ENCODE data around the gene FBF1.

The FBF1 gene

DNA sequence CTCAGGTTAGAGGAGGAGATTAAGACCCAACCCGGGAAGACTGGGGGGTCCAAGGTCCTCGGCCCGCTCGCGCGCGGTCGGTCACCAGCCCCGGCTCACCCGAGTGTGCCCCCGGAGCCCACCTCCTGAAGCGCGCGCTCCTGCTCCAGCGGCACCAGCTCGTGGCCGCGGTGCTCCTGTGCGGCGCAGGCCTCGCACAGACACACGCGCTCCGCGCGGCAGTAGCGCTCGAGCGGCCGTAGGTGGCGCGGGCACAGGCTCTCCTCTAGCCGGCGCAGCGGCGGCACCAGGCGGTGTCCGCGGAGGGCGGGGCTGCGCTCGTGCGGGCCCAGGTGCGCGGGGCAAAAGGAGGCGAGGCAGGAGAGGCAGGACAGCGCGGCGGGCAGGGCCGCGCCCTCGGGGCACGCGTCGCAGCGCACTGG, 63.1 kb downstream of the FBF1 start:
- Histone ChIP-seq H3K27ac (ENCODE audit: extremely low read depth, low read depth, low read length) (peak overlapping the region; percentile 61; the same call in 1 of the 2 replicates), H3K4me3 (ENCODE audit: low read depth, low read length) (peak overlapping the region; percentile 24), H3K9me3 (ENCODE audit: control insufficient read depth, insufficient read depth, low read depth, low read length) (no peaks in the 10 kb centered on the region), H3K4me1 (ENCODE audit: control insufficient read depth, insufficient read depth, low read length) (peaks cover 2% of the 10 kb centered on the region), H3K36me3 (ENCODE audit: control insufficient read depth in 2 of 2, insufficient read depth in 1 of 2, low read length in 2 of 2) (peaks cover 0 to 4% of the 10 kb centered on the region in 2 experiments; a peak in 1 of 3 replicates)
- ChIA-PET POLR2A (interaction anchor here (0.6 to 5.1 kb wide), 9 partner anchors 9 to 169 kb away, joined by 3 to 34 read pairs (median 5); partner anchors contain the start of genes MRPL38, TRIM65 and WBP2), CTCF (interaction anchor here (0.5 to 7.6 kb wide), 13 partner anchors 10 to 882 kb away, joined by 3 to 84 read pairs (median 5); partner anchors contain the start of genes GALK1, TRIM65 and WBP2)
- TF ChIP-seq ZNF423 (tag by site-specific recombination; IDR thresholded peaks at IDR 0.05) (no peak), ZNF223 (tag by site-specific recombination; IDR thresholded peaks at IDR 0.05) (0 out of 2 replicates have a peak, but pooled peaks have one; percentile 33), ZBTB17 (tag by site-specific recombination; IDR thresholded peaks at IDR 0.05) (peak; percentile 1), ZNF121 (tag by site-specific recombination; IDR thresholded peaks at IDR 0.05) (0 out of 2 replicates have a peak, but pooled peaks have one; percentile 15), ZNF677 (tag by site-specific recombination; IDR thresholded peaks at IDR 0.05) (no peak; the same call in 1 of the 2 replicates), ZSCAN16 (tag by site-specific recombination; IDR thresholded peaks at IDR 0.05) (no peak), OSR2 (tag by site-specific recombination; IDR thresholded peaks at IDR 0.05) (peak; percentile 44; the same call in 1 of the 2 replicates), ZNF335 (tag by site-specific recombination; conservative IDR thresholded peaks at IDR 0.05) (peak; percentile 53; the same call in 1 of the 2 replicates), ZSCAN30 (tag by site-specific recombination; IDR thresholded peaks at IDR 0.05) (peak; percentile 59; the same call in 1 of the 2 replicates)
- TF ChIP-seq, protein P1, sequence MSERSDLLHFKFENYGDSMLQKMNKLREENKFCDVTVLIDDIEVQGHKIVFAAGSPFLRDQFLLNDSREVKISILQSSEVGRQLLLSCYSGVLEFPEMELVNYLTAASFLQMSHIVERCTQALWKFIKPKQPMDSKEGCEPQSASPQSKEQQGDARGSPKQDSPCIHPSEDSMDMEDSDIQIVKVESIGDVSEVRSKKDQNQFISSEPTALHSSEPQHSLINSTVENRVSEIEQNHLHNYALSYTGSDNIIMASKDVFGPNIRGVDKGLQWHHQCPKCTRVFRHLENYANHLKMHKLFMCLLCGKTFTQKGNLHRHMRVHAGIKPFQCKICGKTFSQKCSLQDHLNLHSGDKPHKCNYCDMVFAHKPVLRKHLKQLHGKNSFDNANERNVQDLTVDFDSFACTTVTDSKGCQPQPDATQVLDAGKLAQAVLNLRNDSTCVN (tag by site-specific recombination; optimal IDR thresholded peaks at IDR 0.05), result peak; percentile 88
- TF ChIP-seq, protein P2, sequence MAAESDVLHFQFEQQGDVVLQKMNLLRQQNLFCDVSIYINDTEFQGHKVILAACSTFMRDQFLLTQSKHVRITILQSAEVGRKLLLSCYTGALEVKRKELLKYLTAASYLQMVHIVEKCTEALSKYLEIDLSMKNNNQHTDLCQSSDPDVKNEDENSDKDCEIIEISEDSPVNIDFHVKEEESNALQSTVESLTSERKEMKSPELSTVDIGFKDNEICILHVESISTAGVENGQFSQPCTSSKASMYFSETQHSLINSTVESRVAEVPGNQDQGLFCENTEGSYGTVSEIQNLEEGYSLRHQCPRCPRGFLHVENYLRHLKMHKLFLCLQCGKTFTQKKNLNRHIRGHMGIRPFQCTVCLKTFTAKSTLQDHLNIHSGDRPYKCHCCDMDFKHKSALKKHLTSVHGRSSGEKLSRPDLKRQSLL (tag by site-specific recombination; IDR thresholded peaks at IDR 0.05), result 0 out of 2 replicates have a peak, but pooled peaks have one; percentile 27

- H3K27ac ChIP-seq (ENCODE audit: extremely low read depth, low read depth, low read length), result peak overlapping the region; percentile 61; the same call in 1 of the 2 replicates
- POLR2A ChIA-PET, result interaction anchor here (0.6 to 5.1 kb wide), 6 partner anchors 10 to 27 kb away, joined by 3 to 34 read pairs (median 6); partner anchors contain the start of genes MRPL38 and WBP2
- peak overlapping the region; percentile 15 for H3K4me3 ChIP-seq (ENCODE audit: low read depth, low read length)
- H3K36me3 ChIP-seq (ENCODE audit: control insufficient read depth in 2 of 2, insufficient read depth in 1 of 2, low read length in 2 of 2), result peaks cover 0 to 4% of the 10 kb centered on the region in 2 experiments; a peak in 1 of 3 replicates
- H3K4me1 ChIP-seq (ENCODE audit: control insufficient read depth, insufficient read depth, low read length), result peaks cover 4% of the 10 kb centered on the region
- no peaks in the 10 kb centered on the region for H3K9me3 ChIP-seq (ENCODE audit: control insufficient read depth, insufficient read depth, low read depth, low read length)
- CTCF ChIA-PET, result interaction anchor here (0.5 to 7.6 kb wide), 11 partner anchors 9 to 883 kb away, joined by 3 to 84 read pairs (median 6); partner anchors contain the start of genes GALK1, TRIM65 and WBP2
- TF ChIP-seq KLF7 (tag by site-specific recombination; IDR thresholded peaks at IDR 0.05; ENCODE audit: borderline replicate concordance) (no peak), ZBTB17 (tag by site-specific recombination; IDR thresholded peaks at IDR 0.05) (peak; percentile 58; the same call in 1 of the 2 replicates), KLF9 (tag by site-specific recombination; IDR thresholded peaks at IDR 0.05; ENCODE audit: low read depth) (0 out of 2 replicates have a peak, but pooled peaks have one; percentile 12), ZNF26 (tag by site-specific recombination; IDR thresholded peaks at IDR 0.05) (no peak), ZNF2 (tag by site-specific recombination; IDR thresholded peaks at IDR 0.05) (0 out of 2 replicates have a peak, but pooled peaks have one; percentile 32), ZNF404 (tag by site-specific recombination; IDR thresholded peaks at IDR 0.05) (no peak), YY1 (tag by site-specific recombination; IDR thresholded peaks at IDR 0.05) (no peak), EGR2 (tag by site-specific recombination; IDR thresholded peaks at IDR 0.05; ENCODE audit: low read depth) (peak; percentile 80), ZNF132 (tag by site-specific recombination; IDR thresholded peaks at IDR 0.05; ENCODE audit: borderline replicate concordance) (no peak)
- TF ChIP-seq, protein P3, sequence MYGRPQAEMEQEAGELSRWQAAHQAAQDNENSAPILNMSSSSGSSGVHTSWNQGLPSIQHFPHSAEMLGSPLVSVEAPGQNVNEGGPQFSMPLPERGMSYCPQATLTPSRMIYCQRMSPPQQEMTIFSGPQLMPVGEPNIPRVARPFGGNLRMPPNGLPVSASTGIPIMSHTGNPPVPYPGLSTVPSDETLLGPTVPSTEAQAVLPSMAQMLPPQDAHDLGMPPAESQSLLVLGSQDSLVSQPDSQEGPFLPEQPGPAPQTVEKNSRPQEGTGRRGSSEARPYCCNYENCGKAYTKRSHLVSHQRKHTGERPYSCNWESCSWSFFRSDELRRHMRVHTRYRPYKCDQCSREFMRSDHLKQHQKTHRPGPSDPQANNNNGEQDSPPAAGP (tag by site-specific recombination; IDR thresholded peaks at IDR 0.05), result no peak
- TF ChIP-seq, protein P4, sequence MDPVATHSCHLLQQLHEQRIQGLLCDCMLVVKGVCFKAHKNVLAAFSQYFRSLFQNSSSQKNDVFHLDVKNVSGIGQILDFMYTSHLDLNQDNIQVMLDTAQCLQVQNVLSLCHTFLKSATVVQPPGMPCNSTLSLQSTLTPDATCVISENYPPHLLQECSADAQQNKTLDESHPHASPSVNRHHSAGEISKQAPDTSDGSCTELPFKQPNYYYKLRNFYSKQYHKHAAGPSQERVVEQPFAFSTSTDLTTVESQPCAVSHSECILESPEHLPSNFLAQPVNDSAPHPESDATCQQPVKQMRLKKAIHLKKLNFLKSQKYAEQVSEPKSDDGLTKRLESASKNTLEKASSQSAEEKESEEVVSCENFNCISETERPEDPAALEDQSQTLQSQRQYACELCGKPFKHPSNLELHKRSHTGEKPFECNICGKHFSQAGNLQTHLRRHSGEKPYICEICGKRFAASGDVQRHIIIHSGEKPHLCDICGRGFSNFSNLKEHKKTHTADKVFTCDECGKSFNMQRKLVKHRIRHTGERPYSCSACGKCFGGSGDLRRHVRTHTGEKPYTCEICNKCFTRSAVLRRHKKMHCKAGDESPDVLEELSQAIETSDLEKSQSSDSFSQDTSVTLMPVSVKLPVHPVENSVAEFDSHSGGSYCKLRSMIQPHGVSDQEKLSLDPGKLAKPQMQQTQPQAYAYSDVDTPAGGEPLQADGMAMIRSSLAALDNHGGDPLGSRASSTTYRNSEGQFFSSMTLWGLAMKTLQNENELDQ (tag by site-specific recombination; IDR thresholded peaks at IDR 0.05; ENCODE audit: low read depth), result no peak
- TF ChIP-seq, protein P5, sequence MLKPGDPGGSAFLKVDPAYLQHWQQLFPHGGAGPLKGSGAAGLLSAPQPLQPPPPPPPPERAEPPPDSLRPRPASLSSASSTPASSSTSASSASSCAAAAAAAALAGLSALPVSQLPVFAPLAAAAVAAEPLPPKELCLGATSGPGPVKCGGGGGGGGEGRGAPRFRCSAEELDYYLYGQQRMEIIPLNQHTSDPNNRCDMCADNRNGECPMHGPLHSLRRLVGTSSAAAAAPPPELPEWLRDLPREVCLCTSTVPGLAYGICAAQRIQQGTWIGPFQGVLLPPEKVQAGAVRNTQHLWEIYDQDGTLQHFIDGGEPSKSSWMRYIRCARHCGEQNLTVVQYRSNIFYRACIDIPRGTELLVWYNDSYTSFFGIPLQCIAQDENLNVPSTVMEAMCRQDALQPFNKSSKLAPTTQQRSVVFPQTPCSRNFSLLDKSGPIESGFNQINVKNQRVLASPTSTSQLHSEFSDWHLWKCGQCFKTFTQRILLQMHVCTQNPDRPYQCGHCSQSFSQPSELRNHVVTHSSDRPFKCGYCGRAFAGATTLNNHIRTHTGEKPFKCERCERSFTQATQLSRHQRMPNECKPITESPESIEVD (tag by site-specific recombination; IDR thresholded peaks at IDR 0.05), result no peak
Observed at GRCh38 chr17:75876938-75877751, 63.7 kb downstream of the FBF1 start.

Data from HEK293 (cell line).